ENCODE data around the gene ADGRB3. TPM values are rescaled to one million over a fixed set of nuclear protein-coding genes. Genes with fewer than 3 reads are reported as not detected.

The ADGRB3 gene
- total and polyA plus RNA-seq, 10 of the 15 experiments (the other 5 are each of a cell fraction or from before 2014, with no cell fraction given), result 0.03 to 0.06 TPM; not detected in 8

GRCh38 chr6:68967549-68968300 is 332.6 kb downstream of the ADGRB3 start (continued):
- TF ChIP-seq E2F8 (IDR thresholded peaks at IDR 0.05; ENCODE audit: low read depth, partially characterized antibody) (no peak), MXI1 (IDR thresholded peaks at IDR 0.05; ENCODE audit: low read depth, low read length) (no peak), POLR2A (IDR thresholded peaks at IDR 0.05; ENCODE audit: low read depth, low read length) (no peak), SMAD1 (IDR thresholded peaks at IDR 0.05; ENCODE audit: low read depth, partially characterized antibody) (no peak), NFIC (IDR thresholded peaks at IDR 0.05; ENCODE audit: low read depth, low read length) (no peak), NR2C2 (IDR thresholded peaks at IDR 0.05; ENCODE audit: borderline replicate concordance, control insufficient read depth, insufficient read length, low read depth) (no peak), PRDM15 (CRISPR knock-in tag; IDR thresholded peaks at IDR 0.05) (no peak), SUPT20H (IDR thresholded peaks at IDR 0.05; ENCODE audit: borderline replicate concordance, control insufficient read depth, low read depth, low read length) (no peak), ZBTB40 (IDR thresholded peaks at IDR 0.05; ENCODE audit: borderline replicate concordance) (no peak), KDM1A (IDR thresholded peaks at IDR 0.05; ENCODE audit: borderline replicate concordance) (no peak), NFXL1 (IDR thresholded peaks at IDR 0.05; ENCODE audit: borderline replicate concordance) (no peak), CHD2 (IDR thresholded peaks at IDR 0.05; ENCODE audit: borderline replicate concordance, low read depth, low read length) (peak; percentile 76; the same call in 1 of the 2 replicates), CTCF (IDR thresholded peaks at IDR 0.05 in 2 of 3, conservative IDR thresholded peaks at IDR 0.05 in 1 of 3; ENCODE audit: control insufficient read depth in 2 of 3, extremely low read depth in 1 of 3, insufficient read depth in 1 of 3, low read depth in 3 of 3, low read length in 3 of 3) (peak; percentile 81 to 86 (median 83)), ZNF274 (IDR thresholded peaks at IDR 0.05; ENCODE audit: insufficient read depth, insufficient read length) (no peak)
